GM06990 (cell line): ENCODE measurements around the gene SCO1.

Source experiments
- DNase-seq: peaks from one replicate; pipeline ENCODE4 v3.0.0-alpha.2; 2011; ENCODE audit not compliant: insufficient read length; ENCODE audit errors: extremely low read depth
- H3K27me3 ChIP-seq: replicated peaks from 2 replicates; pipeline ENCODE4 v1.6.0; 2011; ENCODE audit warnings: low read length; ENCODE audit not compliant: control insufficient read depth, insufficient read depth
- H3K36me3 ChIP-seq: 2 replicates; pipeline ENCODE4 v1.5.1; 2011; ENCODE audit warnings: low read length; ENCODE audit not compliant: control insufficient read depth, insufficient read depth
- H3K4me3 ChIP-seq: replicated peaks from 2 replicates; pipeline ENCODE4 v1.5.1; 2011; ENCODE audit warnings: low read depth, mild to moderate bottlenecking, control low read depth, low read length
- CTCF ChIP-seq: IDR thresholded peaks from 2 replicates; pipeline ENCODE4 v1.5.1; 2011; ENCODE audit warnings: low read length, control low read depth, mild to moderate bottlenecking, inconsistent platforms; ENCODE audit not compliant: insufficient read depth, poor library complexity, severe bottlenecking

The SCO1 gene

GRCh38 chr17:10635290-10635689 lies 62.0 kb downstream of the SCO1 start:
- H3K36me3 ChIP-seq, result no peaks in the 10 kb centered on the region
- TF ChIP-seq CTCF, result no peak
- no peak overlapping the region for H3K4me3 ChIP-seq
- H3K27me3 ChIP-seq, result no peaks in the 10 kb centered on the region
- DNase-seq, result no peak

- no peaks in the 10 kb centered on the region for H3K27me3 ChIP-seq
- H3K36me3 ChIP-seq, result no peaks in the 10 kb centered on the region
- no peak for TF ChIP-seq CTCF
- no peak overlapping the region for H3K4me3 ChIP-seq
- peak; percentile 57 for DNase-seq
Measured at GRCh38 chr17:10633738-10634379, 63.5 kb downstream of the SCO1 start.

- H3K36me3 ChIP-seq, result no peaks in the 10 kb centered on the region
- no peak overlapping the region for H3K4me3 ChIP-seq
Measured at GRCh38 chr17:10631701-10632100, 65.6 kb downstream of the SCO1 start.

GRCh38 chr17:10631048-10631700 lies 66.2 kb downstream of the SCO1 start:
- DNase-seq, result no peak
- Histone ChIP-seq H3K4me3 (no peak overlapping the region), H3K36me3 (no peaks in the 10 kb centered on the region), H3K27me3 (no peaks in the 10 kb centered on the region)
- TF ChIP-seq CTCF, result peak; percentile 88

More at GRCh38 chr17:10631701-10632100, 65.6 kb downstream of the SCO1 start:
- no peak for DNase-seq
- TF ChIP-seq CTCF, result no peak
- no peaks in the 10 kb centered on the region for H3K27me3 ChIP-seq

- TF ChIP-seq CTCF, result no peak
- Histone ChIP-seq H3K36me3 (no peaks in the 10 kb centered on the region), H3K27me3 (no peaks in the 10 kb centered on the region), H3K4me3 (no peak overlapping the region)
- no peak for DNase-seq
Measured at GRCh38 chr17:10629706-10630105, 67.6 kb downstream of the SCO1 start.
